Transverse colon (tissue), 3 donors: Measurements from ENCODE around the gene TNS3.

Experiments
- CTCF ChIP-seq, 5 experiments: fragments of 200-600 bp in 3 of 5; fragments of 450-650 bp in 2 of 5; sonication (generic) in 3 of 5; IDR thresholded peaks; 1 replicate in 2 of 5; 2 replicates in 3 of 5; pipeline ENCODE4 v1.5.1; 2016 to 2017; ENCODE audit warnings: antibody characterized with exemption in 5 of 5, inconsistent platforms in 3 of 5, mild to moderate bottlenecking in 2 of 5, moderate library complexity in 1 of 5
- POLR2A ChIP-seq: fragments of 450-650 bp; IDR thresholded peaks from one replicate; pipeline ENCODE4 v1.6.1; 2016; ENCODE audit warnings: antibody characterized with exemption, mild to moderate bottlenecking, moderate library complexity

GRCh38 chr7:47378728-47379395, 203.0 kb downstream of the TNS3 start:
- no peak for TF ChIP-seq CTCF (IDR thresholded peaks at IDR 0.05)
- no peak for TF ChIP-seq POLR2A
